Osteocyte (in vitro differentiated cells): ENCODE data around the gene FGF9. TPM values are rescaled to one million over a fixed set of nuclear protein-coding genes. Genes with fewer than 3 reads are reported as not detected.

Source experiments
- DNase-seq: peaks from one replicate; pipeline ENCODE4 v3.0.0; 2021; ENCODE audit warnings: mixed read lengths; ENCODE audit not compliant: unreplicated experiment; ENCODE audit errors: extremely low spot score
- H3K27ac Mint-ChIP-seq: one replicate; pipeline ENCODE4 v1.8.0; 2021; ENCODE audit warnings: mild to moderate bottlenecking, mixed read lengths; ENCODE audit not compliant: unreplicated experiment
- H3K27me3 Mint-ChIP-seq: one replicate; pipeline ENCODE4 v1.8.0; 2021; ENCODE audit warnings: mixed read lengths; ENCODE audit not compliant: unreplicated experiment
- H3K36me3 Mint-ChIP-seq: one replicate; pipeline ENCODE4 v1.8.0; 2021; ENCODE audit warnings: mixed read lengths; ENCODE audit not compliant: unreplicated experiment
- H3K4me1 Mint-ChIP-seq: one replicate; pipeline ENCODE4 v1.8.0; 2021; ENCODE audit warnings: mixed read lengths; ENCODE audit not compliant: unreplicated experiment
- H3K4me3 Mint-ChIP-seq: one replicate; pipeline ENCODE4 v1.8.0; 2021; ENCODE audit warnings: mild to moderate bottlenecking, moderate library complexity, mixed read lengths; ENCODE audit not compliant: unreplicated experiment
- H3K9me3 Mint-ChIP-seq: one replicate; pipeline ENCODE4 v1.8.0; 2021; ENCODE audit warnings: mixed read lengths; ENCODE audit not compliant: unreplicated experiment
- total RNA-seq: library from RNA; stranded (reverse); gene quantifications from 2 replicates; pipeline ENCODE4 v1.2.1, GENCODE V29; 2021
- TF ChIP-seq, protein P1 (sequence below): fragments of 200-600 bp; sonication (generic); IDR thresholded peaks from 2 replicates; pipeline ENCODE4 v1.5.0; 2021; ENCODE audit warnings: antibody characterized with exemption, mild to moderate bottlenecking, moderate library complexity

Gene FGF9
- total RNA-seq, 1 donor from 2014 or later: not detected

DNA sequence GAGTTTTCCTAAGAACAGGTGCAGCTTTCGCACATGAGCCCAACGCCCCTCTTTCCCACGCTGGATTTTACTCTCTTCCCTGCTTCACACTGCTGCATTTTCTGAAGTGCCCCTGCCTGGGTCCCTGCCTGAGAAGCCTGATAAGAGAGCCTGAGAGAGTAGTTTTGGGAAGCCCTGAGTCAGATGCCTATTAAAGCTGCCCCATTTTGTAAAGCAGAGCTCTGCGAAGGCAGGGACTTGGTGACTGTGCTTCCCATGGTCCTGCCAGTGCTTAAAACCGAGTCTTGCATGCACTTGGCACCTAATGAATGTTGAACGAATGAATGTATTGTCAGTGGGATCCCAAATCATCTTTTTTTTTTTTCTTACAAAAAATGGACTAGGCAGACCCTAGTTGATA, 18.2 kb downstream of the FGF9 start:
- Mint-ChIP-seq H3K27me3 (peaks cover 26% of the 10 kb centered on the region), H3K27ac (no peak overlapping the region), H3K36me3 (no peaks in the 10 kb centered on the region), H3K4me3 (no peak overlapping the region), H3K4me1 (no peaks in the 10 kb centered on the region), H3K9me3 (no peaks in the 10 kb centered on the region)
- DNase-seq: no peak
- TF ChIP-seq, protein P1, sequence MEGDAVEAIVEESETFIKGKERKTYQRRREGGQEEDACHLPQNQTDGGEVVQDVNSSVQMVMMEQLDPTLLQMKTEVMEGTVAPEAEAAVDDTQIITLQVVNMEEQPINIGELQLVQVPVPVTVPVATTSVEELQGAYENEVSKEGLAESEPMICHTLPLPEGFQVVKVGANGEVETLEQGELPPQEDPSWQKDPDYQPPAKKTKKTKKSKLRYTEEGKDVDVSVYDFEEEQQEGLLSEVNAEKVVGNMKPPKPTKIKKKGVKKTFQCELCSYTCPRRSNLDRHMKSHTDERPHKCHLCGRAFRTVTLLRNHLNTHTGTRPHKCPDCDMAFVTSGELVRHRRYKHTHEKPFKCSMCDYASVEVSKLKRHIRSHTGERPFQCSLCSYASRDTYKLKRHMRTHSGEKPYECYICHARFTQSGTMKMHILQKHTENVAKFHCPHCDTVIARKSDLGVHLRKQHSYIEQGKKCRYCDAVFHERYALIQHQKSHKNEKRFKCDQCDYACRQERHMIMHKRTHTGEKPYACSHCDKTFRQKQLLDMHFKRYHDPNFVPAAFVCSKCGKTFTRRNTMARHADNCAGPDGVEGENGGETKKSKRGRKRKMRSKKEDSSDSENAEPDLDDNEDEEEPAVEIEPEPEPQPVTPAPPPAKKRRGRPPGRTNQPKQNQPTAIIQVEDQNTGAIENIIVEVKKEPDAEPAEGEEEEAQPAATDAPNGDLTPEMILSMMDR: no peak

DNA sequence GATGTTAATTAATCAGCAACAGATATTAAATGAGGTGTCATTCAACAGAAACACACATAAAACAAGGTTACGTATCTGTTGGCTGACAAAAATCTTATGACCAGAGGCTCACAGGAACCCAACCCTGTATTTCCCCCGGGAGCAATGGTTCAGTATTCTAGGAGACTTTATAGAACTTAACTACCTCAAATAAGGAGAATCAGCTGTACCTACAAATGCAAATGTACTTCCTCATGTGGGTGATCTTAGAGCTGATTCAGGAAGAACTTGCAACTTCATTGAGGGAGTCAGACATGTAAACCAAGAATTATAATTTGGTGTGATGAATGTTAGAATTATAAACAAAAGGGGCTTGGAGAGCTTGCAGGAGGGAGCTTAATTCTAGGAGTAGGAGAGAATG, 20.1 kb downstream of the FGF9 start:
- Mint-ChIP-seq H3K9me3 (no peaks in the 10 kb centered on the region), H3K4me3 (no peak overlapping the region), H3K4me1 (no peaks in the 10 kb centered on the region), H3K36me3 (no peaks in the 10 kb centered on the region), H3K27me3 (peaks cover 12% of the 10 kb centered on the region), H3K27ac (no peak overlapping the region)
- no peak for DNase-seq
- TF ChIP-seq, protein P1: no peak

- TF ChIP-seq, protein P1: no peak
- no peak overlapping the region for H3K27ac Mint-ChIP-seq
- H3K9me3 Mint-ChIP-seq: no peaks in the 10 kb centered on the region
- no peak overlapping the region for H3K4me3 Mint-ChIP-seq
- peaks cover 12% of the 10 kb centered on the region for H3K27me3 Mint-ChIP-seq
- H3K36me3 Mint-ChIP-seq: no peaks in the 10 kb centered on the region
- no peak for DNase-seq
- no peaks in the 10 kb centered on the region for H3K4me1 Mint-ChIP-seq
These were observed 20.6 kb downstream of the FGF9 start for GRCh38 chr13:21691500-21691899.

DNA sequence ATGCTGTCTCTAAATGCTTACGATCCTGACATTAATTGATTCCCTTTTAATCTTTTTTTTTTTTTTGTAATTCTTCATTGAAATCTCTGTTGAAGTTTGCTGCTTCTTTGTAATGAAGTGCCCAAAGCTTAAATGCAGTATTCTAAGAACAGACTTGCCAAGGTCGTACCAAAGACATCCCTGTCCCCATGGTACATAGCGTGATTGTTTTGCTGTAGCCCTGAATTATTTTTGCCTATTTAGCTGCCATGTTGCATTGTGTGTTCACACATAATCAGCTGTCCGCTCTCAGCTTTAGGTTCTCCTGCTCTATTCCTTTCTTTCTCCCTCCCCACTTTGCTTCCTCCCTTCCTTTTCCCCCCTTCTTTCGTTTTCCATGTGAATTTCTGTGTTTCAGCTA, 21.1 kb downstream of the FGF9 start:
- H3K4me1 Mint-ChIP-seq: no peaks in the 10 kb centered on the region
- TF ChIP-seq, protein P1: no peak
- no peak overlapping the region for H3K4me3 Mint-ChIP-seq
- DNase-seq: no peak
- no peaks in the 10 kb centered on the region for H3K36me3 Mint-ChIP-seq
- H3K27ac Mint-ChIP-seq: no peak overlapping the region
- peaks cover 12% of the 10 kb centered on the region for H3K27me3 Mint-ChIP-seq
- no peaks in the 10 kb centered on the region for H3K9me3 Mint-ChIP-seq

DNA sequence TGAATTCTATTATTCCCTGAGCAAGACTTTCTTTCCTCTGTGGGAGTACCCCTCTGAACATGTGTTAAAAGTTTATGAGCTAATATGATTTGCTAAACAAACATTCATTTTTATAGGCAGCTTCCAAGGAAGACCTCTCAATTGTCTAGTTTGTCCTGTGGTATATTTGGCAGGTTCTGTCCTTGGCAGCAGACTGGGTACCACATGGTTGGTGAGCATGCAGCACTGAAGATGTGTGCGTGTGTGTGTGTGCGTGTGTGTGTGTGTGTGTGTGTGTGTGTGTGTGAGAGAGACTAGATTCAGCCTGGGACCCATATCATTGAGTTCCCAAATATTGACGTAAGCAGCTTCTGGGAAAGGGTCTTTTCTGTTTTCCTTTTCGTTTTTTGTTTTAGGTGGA, 24.0 kb downstream of the FGF9 start:
- no peak overlapping the region for H3K27ac Mint-ChIP-seq
- H3K4me1 Mint-ChIP-seq: no peaks in the 10 kb centered on the region
- TF ChIP-seq, protein P1: no peak
- no peaks in the 10 kb centered on the region for H3K9me3 Mint-ChIP-seq
- no peaks in the 10 kb centered on the region for H3K36me3 Mint-ChIP-seq
- H3K4me3 Mint-ChIP-seq: no peak overlapping the region
- peaks cover 10% of the 10 kb centered on the region for H3K27me3 Mint-ChIP-seq
- DNase-seq: no peak
